HG03025 (cell line): Measurements from ENCODE around the gene ZNF438.

Experiments used
- ATAC-seq: cut with Tn5 transposase; IDR thresholded peaks from one replicate; pipeline ENCODE4 v1.9.1; 2021; ENCODE audit warnings: mild to moderate bottlenecking, moderate library complexity; ENCODE audit not compliant: unreplicated experiment, low FRiP score

Gene ZNF438

GRCh38 chr10:30832749-30833627 is 198.7 kb downstream of the ZNF438 start:
- no peak for ATAC-seq

DNA sequence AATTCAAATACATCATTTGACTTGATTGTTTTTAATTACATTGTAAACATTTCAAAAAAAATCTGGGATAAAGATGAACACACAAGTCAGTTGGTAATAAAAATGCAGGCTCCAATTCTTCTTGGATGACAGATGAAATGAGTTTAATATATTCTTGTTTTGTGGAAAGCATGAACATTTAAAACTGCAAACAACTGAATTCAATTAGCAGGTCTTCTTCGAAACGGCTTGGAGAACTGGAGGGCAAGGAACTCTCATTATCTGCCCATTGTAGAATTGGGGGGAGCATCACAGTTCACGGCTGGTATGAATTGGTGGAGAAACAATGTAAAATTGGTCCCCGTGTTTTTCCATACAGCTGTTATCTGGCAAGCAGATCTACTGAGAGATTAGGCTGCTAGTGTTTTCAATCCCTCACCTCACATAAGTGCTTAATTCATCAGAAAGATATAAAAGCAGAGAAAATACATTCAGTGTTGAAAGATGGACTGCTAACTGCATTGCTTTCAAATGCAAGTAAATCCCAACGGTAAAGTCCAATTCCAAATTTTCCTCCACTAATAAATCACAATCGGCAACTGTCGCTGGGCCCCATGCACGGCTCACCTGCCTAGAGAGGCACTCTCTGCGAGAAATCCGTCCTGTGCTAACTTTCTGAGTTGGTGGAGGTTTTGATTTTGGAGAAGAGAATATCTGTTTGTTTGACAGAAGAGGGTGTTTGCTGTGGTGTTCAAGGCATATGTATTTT is 199.5 kb downstream of the ZNF438 start:
- ATAC-seq, result no peak

DNA sequence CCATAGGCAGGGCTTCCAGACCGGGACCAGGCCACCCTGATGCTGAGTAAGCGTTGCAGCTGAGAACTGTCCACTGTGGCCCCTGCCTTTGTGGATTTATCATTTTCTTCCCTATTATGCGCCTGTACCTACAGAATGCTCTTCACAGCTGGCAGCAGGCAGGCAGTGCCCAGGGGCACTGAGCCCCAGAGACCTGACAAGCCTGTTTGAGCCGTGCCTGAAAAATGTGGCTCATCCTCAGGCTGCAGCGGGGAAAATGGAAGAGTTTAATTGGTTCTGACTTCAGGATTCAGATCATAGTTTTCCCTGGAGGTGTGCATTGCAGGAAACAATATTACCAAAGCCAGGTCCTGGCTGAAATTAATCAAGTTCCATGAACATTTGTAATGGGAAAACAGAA is 200.2 kb downstream of the ZNF438 start:
- ATAC-seq, result no peak

- ATAC-seq, result no peak
Observed at GRCh38 chr10:30830315-30831230, 201.1 kb downstream of the ZNF438 start.

DNA sequence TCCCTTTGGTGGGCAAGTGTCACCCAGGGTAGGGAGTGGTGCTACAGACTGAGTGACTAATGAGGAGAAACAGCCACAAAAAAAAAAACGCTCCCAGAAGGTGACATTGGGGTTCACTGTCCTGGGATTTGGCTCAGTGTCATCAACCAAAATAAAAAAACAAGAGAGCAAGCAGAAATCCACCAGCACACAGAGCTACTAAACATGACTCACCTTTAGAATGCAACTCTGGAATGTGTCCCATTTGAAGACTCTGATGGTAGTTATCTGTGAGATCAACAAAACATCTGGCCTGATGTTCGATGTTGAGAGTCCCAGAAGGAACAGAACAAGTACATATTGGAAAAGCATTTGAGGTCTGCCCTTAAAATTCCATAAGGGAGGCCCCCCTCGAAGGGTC is 201.8 kb downstream of the ZNF438 start:
- no peak for ATAC-seq

DNA sequence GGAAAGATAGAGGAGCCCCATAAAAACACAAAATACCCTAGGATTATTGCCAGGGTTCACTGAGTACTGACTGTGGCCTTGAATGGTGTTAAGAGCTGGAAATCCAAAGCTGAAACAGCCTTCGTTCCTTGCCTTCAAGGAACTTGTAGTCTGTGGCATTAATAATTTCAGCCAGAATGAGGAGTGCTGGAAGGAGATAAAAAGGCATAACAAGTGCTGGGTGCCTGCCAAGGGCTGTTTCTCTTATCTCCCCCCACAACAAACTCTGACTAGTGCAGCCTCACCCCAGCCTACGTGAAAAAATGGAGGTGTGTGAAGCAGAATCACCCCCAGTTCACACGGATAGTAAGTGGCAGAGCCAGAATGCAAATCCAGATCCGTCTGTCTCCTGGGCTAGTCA is 203.0 kb downstream of the ZNF438 start:
- ATAC-seq, result no peak

- no peak for ATAC-seq
Observed at GRCh38 chr10:30828164-30828563, 203.5 kb downstream of the ZNF438 start.

GRCh38 chr10:30827531-30828120 is 204.0 kb downstream of the ZNF438 start:
- no peak for ATAC-seq

- no peak for ATAC-seq
Observed at GRCh38 chr10:30826679-30827078, 205.0 kb downstream of the ZNF438 start.

GRCh38 chr10:30825495-30825894 is 206.2 kb downstream of the ZNF438 start:
- ATAC-seq, result no peak

DNA sequence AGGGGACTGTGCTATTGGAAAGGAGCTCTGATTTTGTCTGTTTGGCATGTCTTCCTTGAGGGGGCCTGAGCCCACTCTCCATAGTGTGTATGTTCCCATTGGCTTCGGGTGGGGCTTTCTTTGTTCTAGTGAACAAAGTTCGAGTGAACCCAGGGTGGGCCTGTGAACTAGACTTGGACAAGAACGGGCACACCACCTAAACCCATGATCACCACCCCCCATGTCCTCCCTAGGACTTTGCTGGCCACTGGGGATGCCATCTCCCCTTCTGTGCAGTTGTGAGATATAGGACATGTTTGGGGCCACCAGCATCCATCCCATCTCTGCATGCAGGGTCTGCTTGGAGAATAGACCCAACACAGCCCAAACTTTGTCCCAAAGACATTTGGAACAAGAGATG is 206.6 kb downstream of the ZNF438 start:
- ATAC-seq, result no peak

- no peak for ATAC-seq
Observed at GRCh38 chr10:30823651-30824050, 208.0 kb downstream of the ZNF438 start.

DNA sequence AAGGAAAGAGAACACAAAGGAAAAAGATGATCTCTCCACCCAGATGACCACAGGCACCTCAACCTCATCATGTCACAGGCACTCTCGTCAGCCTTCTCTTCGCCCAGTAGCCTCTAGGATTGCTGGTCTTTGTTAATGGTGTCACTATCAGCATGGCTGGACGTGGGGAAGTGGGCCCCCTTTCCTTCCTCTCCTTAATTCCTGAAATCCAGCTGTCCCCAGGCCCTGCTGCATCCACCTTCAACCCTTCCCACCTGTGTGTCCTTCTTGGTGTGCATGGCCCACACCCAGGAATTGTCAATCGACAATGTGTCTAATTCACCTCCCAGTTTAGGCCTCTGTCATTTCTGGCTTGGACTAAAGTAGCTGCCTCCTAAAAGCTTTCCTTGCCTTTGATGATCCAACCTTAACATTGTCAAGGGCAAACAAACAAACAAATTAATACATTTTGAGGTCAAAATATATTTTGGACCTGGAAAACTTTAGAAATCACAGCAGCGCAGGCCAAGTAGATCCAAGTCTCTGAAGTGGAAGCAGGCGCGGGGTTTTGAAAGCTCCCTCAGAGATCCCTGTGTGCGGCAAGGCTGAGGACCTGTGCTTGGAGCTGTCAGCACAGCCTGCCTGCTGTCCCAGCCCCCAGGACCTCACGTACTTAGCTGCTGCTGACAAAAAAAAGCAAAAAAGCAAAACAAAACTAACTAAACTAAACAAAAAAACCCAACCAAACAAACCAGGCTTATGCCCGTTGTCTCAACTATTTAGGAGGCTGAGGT is 208.8 kb downstream of the ZNF438 start:
- ATAC-seq, result no peak

DNA sequence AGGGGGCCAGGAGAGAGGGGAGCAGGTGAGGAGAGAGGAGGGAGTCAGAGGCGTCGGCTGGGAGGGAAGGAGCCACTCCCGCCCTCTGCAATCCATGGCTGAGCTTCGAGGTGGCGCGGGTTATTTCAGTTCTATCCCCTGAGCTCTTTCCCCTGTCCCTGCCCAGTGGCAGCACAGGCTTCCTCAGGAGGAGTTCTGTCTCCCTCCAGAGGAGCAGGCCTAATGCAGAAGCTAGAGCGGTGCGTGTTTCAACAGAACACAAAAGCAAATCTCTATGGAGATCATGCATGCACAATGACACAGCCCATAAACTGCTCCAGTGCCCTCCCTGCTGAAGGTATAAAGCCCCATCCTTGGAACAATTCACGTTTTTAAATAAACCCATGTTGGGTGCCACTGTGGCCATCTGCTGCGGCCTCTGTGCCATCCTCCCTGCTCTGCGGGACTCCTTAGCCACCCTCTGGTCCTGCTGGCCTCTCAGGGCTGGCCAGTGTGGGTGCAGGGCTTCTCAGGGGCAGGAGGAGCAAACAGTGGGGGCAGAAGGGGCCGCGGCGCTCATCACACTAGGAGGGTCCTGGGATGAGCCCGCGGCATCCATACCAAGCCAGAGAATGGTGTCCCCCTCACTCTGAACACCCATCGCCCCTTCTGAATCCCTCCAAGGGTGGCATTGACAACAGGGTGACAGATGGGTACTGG is 209.5 kb downstream of the ZNF438 start:
- no peak for ATAC-seq

- ATAC-seq, result no peak
Observed at GRCh38 chr10:30821261-30821993, 210.2 kb downstream of the ZNF438 start.

- no peak for ATAC-seq
Observed at GRCh38 chr10:30820261-30820991, 211.2 kb downstream of the ZNF438 start.

DNA sequence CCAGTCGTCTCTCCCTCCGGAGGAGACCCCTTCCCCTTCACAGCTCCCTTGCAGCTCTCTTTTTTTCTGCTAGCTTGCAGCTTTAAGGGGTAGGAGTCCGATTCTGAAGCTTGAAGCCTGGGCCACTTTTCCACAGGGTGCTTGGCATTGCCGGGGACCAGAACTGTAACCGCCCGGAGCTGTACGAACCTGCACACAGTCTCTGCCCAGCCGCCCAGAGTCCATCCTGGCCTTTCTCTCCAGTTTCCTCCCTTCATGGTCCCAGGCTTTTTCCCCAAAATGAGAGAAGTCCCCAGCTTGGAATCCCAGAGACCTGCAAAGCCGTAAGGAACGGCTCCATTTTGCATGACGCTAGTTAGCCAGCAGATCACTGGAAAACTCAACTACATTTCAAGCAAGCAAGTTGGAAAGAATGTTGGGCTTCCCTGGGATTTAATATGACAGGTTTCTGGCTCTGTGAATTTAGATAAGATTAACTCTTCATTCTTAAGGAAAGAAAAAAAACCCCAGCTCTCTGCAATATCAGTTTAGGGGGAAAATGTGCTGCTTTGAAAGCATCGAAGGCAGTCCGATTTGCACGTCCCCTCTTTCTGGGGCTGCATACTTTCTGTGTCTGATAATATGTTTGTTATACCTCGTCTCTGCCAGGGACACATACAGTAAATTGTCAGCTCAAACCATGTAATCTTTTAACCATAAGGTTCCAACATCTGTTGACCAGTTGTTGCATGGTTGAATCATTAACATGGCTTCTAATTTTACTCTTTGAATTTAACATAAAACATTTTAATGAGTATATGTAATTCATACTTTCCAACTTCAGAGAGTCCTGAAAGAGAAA is 212.1 kb downstream of the ZNF438 start:
- no peak for ATAC-seq
